Osteocyte (in vitro differentiated cells): ENCODE data around the gene TBC1D5. TPM values are rescaled to one million over a fixed set of nuclear protein-coding genes. Genes with fewer than 3 reads are reported as not detected.

Source experiments
- DNase-seq: peaks from one replicate; pipeline ENCODE4 v3.0.0; 2021; ENCODE audit warnings: mixed read lengths; ENCODE audit not compliant: unreplicated experiment; ENCODE audit errors: extremely low spot score
- H3K27ac Mint-ChIP-seq: one replicate; pipeline ENCODE4 v1.8.0; 2021; ENCODE audit warnings: mild to moderate bottlenecking, mixed read lengths; ENCODE audit not compliant: unreplicated experiment
- H3K27me3 Mint-ChIP-seq: one replicate; pipeline ENCODE4 v1.8.0; 2021; ENCODE audit warnings: mixed read lengths; ENCODE audit not compliant: unreplicated experiment
- H3K36me3 Mint-ChIP-seq: one replicate; pipeline ENCODE4 v1.8.0; 2021; ENCODE audit warnings: mixed read lengths; ENCODE audit not compliant: unreplicated experiment
- H3K4me1 Mint-ChIP-seq: one replicate; pipeline ENCODE4 v1.8.0; 2021; ENCODE audit warnings: mixed read lengths; ENCODE audit not compliant: unreplicated experiment
- H3K4me3 Mint-ChIP-seq: one replicate; pipeline ENCODE4 v1.8.0; 2021; ENCODE audit warnings: mild to moderate bottlenecking, moderate library complexity, mixed read lengths; ENCODE audit not compliant: unreplicated experiment
- H3K9me3 Mint-ChIP-seq: one replicate; pipeline ENCODE4 v1.8.0; 2021; ENCODE audit warnings: mixed read lengths; ENCODE audit not compliant: unreplicated experiment
- total RNA-seq: library from RNA; stranded (reverse); gene quantifications from 2 replicates; pipeline ENCODE4 v1.2.1, GENCODE V29; 2021
- TF ChIP-seq, protein P1 (sequence below): fragments of 200-600 bp; sonication (generic); IDR thresholded peaks from 2 replicates; pipeline ENCODE4 v1.5.0; 2021; ENCODE audit warnings: antibody characterized with exemption, mild to moderate bottlenecking, moderate library complexity

Gene TBC1D5
- total RNA-seq, 1 donor from 2014 or later: 69.2 TPM

DNA sequence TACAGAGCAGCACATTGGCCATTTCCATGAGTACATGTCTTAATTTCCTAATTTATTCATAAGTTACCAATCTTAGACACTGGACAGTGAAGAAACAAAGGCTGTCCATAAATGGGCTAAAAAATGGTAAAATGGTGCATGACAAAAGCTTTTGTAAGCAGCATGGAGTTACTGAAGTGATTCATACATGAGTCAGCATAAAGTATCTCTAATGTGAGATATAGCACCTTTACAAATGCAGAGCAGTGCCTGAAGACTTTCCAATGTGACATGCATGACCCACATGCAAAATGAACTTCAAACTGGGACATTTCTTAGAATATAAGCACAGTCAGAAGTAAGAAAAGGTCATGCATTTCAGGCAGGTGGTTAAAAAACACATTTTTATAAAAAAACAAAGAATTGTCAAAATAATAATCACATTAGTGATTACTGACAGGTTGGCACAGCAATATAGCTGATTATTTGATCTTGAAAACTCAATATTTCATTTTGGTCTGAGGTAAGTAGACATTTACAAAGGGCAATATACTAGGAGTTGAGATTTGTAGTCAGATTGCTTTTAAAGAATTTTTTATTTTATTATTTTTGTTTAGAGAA, 558.4 kb downstream of the TBC1D5 start:
- H3K27me3 Mint-ChIP-seq: no peaks in the 10 kb centered on the region

DNA sequence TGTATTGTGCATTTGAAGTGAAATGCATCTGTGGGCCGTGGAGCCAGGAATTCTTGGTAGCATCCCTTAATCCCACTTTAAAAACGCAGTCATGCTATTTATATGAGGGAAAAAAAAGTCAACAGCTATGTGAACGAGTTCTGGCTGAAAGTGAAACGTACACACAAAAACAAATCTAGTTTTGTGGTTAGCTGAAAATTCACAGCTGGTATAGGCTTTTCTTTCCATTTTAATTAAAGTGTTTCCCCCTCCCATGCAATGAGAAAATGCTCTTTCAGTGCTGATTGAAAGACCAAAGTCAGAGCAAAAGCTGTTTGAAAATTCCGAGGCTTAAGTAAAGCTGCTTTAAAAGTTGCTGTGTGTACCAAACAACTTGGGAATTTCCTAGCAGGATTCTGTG, 560.3 kb downstream of the TBC1D5 start:
- Mint-ChIP-seq H3K4me3 (no peak overlapping the region), H3K4me1 (peaks cover 2% of the 10 kb centered on the region), H3K36me3 (peaks cover 6% of the 10 kb centered on the region), H3K27me3 (no peaks in the 10 kb centered on the region), H3K9me3 (no peaks in the 10 kb centered on the region), H3K27ac (no peak overlapping the region)
- no peak for DNase-seq
- TF ChIP-seq, protein P1, sequence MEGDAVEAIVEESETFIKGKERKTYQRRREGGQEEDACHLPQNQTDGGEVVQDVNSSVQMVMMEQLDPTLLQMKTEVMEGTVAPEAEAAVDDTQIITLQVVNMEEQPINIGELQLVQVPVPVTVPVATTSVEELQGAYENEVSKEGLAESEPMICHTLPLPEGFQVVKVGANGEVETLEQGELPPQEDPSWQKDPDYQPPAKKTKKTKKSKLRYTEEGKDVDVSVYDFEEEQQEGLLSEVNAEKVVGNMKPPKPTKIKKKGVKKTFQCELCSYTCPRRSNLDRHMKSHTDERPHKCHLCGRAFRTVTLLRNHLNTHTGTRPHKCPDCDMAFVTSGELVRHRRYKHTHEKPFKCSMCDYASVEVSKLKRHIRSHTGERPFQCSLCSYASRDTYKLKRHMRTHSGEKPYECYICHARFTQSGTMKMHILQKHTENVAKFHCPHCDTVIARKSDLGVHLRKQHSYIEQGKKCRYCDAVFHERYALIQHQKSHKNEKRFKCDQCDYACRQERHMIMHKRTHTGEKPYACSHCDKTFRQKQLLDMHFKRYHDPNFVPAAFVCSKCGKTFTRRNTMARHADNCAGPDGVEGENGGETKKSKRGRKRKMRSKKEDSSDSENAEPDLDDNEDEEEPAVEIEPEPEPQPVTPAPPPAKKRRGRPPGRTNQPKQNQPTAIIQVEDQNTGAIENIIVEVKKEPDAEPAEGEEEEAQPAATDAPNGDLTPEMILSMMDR: no peak

More for the DNA sequence above, 558.4 kb downstream of the TBC1D5 start:
- peaks cover 6% of the 10 kb centered on the region for H3K36me3 Mint-ChIP-seq
- H3K27ac Mint-ChIP-seq: no peak overlapping the region
- peaks cover 2% of the 10 kb centered on the region for H3K4me1 Mint-ChIP-seq
- TF ChIP-seq, protein P1: no peak
- no peak for DNase-seq
- no peak overlapping the region for H3K4me3 Mint-ChIP-seq
- no peaks in the 10 kb centered on the region for H3K9me3 Mint-ChIP-seq

DNA sequence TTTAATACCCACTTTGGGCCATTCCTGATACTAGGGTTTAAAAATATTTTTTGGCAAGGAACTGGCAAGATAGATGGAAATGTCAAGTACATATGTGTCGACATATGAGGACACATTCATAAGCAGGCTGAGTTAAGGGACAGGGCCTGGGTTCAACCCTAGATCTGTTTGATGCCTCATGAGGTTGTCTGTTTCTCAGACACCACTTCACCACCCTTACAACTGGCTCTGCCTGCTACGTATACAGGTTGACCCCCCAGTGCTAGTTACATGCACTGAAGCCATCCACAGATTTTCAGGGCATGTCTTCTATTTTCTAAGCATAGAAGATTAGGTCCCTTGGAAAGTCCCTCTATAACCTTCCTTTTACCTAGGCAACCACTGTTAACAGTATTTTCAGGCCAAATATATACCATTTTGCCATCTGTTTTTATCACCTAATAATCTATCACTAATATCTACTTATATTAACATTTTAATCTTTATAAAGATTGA, 561.0 kb downstream of the TBC1D5 start:
- H3K36me3 Mint-ChIP-seq: peaks cover 6% of the 10 kb centered on the region
- H3K4me3 Mint-ChIP-seq: no peak overlapping the region
- peaks cover 3% of the 10 kb centered on the region for H3K4me1 Mint-ChIP-seq

DNA sequence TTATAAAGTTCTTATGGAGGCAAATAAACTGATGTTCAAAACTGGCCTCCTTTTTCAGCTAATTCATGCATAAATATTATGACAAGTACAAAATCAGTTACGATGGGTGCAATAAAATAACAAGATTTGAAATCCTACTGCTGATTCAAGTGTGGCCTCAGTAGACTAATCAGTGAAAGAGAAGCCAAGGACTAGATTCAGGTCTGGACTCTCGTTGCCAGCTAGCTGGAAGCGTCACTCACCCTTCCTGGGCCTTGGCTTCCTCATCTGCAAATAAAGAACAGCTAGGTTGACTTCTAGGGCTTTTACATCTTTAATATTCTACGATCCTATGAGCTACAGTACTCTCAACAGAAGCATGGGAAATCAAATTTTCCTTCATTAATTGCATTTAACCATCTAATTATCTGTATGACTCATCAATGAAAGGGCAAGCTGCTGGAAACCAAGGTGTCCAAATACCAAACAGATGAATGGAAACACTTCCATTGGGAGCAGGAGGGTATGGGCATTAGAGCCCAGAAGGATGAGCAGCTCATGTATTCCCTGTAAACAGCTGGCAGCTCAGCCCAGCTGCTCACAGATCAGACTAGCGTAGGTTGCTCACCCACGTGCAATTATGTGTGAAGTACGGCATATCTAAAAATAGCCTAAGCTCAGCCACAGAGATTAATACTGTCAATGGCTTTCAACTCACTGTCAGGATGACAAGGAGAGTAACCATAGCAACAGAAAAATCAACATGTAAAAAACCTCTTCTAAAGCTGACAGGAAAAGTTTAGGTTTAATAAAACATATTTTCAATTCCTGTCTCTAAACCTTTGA, 562.8 kb downstream of the TBC1D5 start:
- TF ChIP-seq, protein P1: no peak
- Mint-ChIP-seq H3K4me3 (no peak overlapping the region), H3K9me3 (no peaks in the 10 kb centered on the region), H3K27me3 (no peaks in the 10 kb centered on the region), H3K4me1 (peaks cover 20% of the 10 kb centered on the region), H3K27ac (no peak overlapping the region), H3K36me3 (peaks cover 3% of the 10 kb centered on the region)
- no peak for DNase-seq

More for the DNA sequence above, 561.0 kb downstream of the TBC1D5 start:
- H3K27ac Mint-ChIP-seq: no peak overlapping the region
- no peaks in the 10 kb centered on the region for H3K27me3 Mint-ChIP-seq
- DNase-seq: no peak
- H3K9me3 Mint-ChIP-seq: no peaks in the 10 kb centered on the region
- TF ChIP-seq, protein P1: no peak

DNA sequence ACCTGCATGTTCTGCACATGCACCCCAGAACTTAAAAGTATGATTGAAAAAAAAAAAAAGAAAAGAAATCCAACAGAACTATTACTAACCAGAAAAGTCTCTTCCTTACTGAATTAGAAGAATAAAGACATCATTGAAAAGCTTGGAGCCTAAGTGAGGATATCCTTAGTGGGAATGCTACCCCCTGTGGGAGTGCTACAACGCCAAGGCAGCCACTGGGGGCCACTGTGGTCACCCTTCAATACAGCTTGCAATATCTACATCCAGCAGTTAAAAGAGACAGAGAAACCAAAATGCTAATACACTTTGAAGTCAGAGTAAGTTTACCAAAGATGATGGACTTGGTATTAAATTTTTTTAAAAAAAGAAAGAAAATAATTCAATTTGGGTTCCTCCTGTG, 565.7 kb downstream of the TBC1D5 start:
- Mint-ChIP-seq H3K9me3 (no peaks in the 10 kb centered on the region), H3K4me1 (peaks cover 20% of the 10 kb centered on the region), H3K36me3 (peaks cover 1% of the 10 kb centered on the region), H3K27ac (no peak overlapping the region), H3K4me3 (no peak overlapping the region), H3K27me3 (no peaks in the 10 kb centered on the region)
- DNase-seq: no peak
- TF ChIP-seq, protein P1: no peak
